Stimulated activated CD8-positive, alpha-beta memory T cell treated with anti-CD3 and anti-CD28 coated beads, Interleukin-15, amount 100 ng/mL, for 4 hours (primary cell): ENCODE data around the gene TPM2.

Experiments
- DNase-seq, 2 donors: peaks; one replicate each; pipeline ENCODE4 v3.0.0-alpha.2; 2020; ENCODE audit warnings: low read depth in 2 of 2

The TPM2 gene

DNA sequence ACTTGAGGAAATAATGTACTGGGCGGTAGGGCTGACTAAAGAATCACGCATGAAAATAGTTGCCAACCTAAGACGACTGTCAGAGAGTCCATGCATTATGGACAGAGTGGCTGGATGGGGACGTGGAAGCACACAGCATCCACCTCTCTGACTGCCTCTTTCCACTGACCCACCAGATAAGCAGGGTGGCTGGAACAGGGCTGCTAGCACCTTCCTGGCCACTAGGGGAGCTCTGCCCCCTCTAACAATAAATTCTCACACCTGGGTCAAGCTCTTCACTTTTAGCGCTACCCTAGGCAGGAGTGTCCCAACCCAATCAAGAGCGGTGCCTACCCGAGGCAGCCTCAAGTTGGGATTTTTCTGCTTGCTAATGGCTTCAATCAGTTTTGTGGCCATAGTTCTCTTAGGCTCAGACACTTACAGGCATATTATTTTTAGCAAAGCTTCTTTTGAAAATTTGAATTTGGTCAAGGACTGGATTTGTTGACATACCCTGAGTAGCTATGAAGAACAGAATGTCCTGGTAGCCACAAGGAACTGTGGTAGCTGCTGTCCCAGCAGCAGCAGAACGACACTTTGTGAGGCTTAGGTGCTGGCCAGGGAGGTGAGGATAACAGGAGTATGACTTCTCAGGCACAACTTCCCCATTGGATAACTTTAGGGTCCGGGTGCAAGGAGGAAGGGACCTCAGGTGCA lies 6.9 kb upstream of the TPM2 start:
- DNase-seq: peak in 1 of 2 donors; percentile 33

DNA sequence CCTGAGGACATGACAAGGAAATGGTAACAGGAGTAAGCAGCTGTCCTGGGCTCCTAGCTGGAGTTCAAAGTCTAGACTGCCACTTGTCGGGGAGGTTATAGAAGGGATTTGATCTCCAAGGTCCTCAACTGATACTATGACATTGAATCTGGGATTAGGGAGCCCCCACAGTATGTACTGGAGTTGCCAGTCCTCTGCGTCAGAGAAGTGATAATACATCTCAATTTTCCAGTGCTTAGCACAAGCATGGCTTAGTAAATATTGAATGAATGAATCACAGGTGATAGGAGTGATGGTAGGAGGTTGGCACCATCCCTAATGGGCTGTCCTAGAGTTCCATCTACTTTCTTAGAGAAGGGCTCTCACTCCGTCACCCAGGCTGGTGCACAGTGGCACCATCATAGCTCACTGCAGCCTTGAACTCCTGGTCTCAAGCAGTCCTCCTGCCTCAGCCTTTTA lies 6.2 kb upstream of the TPM2 start:
- DNase-seq: no peak

DNA sequence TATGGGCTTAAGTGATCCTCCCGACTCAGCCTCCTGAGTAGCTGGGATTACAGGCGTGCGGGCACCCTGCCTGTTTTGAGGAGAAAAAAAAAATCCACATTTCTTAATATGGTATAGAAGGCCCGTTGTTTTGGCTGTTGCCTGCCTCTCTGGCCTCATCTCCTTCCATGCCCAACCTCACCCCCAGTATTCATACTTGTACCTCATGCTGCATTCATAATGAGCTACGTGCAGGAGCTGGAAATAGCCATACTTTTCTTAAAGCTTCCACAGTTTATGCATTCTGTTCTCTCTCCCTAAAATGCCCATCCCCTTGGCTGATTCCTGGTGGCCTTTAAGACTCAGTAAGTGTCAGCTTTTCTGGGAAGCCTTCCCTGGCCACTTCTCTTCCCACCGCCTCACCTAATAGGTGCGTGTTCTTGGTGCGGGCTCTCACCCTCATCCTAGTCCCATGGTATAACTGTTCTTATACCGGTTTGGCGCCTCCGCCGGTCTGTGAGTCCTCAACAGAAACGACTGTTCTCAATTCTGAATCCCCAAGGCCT lies 2.1 kb upstream of the TPM2 start:
- no peak for DNase-seq

DNA sequence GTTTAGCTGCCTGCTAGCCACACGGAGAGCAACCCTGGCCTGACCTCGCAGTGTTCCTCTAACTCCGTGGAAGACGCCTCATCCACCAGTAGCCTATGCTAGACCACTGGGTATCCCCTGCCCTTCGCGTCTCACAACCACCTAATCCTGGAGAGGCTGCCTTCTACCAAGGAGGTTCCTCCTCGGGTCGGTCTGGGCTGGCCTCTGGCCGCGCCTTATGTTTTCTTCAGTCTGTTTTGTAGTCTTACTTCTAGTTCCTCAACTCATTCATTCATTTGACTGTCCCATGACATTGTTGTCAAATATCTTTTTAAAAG lies 1.6 kb upstream of the TPM2 start:
- no peak for DNase-seq

- no peak for DNase-seq
Observed at GRCh38 chr9:35690614-35691333, 1.0 kb upstream of the TPM2 start.

GRCh38 chr9:35690294-35690613 lies 529 bp upstream of the TPM2 start:
- no peak for DNase-seq

DNA sequence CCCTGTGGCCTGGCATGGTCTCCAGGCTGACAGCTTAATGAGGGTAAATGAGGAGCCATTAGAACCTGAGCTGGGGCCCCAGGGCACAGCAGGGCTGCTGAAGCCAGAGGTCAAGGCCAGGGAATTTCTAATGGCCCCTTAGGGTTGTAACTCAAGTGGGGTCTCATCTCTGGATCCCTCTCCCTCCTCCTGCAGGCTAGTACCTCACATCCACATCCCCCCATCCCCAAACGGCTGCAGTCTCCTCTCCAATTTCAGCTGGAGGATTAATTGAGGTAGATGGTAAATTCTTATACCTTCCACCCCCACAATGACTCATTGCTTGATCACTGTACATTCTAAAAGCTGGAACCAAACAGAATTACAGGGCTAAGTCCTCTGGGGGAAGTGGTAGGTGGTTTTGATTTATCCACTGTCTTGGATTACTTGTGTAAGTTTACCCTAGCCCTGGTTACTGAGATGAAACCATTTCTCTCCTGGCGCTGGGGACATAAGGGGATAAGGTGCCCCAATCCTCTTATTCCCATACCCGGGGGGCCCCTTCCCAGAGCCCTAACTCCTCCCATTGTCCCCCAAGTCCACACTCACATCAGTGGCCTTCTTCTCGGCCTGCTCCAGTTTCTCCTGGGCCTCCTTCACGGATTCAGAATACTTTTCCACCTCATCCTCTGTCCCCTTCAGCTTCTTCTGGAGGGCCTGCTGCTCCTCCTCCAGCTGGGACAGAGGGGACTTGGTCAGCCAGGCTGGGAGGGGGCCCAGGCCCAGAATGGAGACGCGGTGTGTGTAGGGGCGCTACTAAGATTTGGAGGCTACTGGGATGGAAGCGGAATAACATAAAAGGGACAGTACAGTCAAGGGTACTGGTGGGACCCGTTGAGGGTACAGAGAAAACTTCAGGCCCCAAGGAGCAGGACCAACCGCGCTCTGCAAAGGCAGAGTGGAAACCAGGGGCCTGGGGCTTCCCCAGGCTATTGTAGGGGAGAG lies 875 bp downstream of the TPM2 start:
- DNase-seq: no peak

DNA sequence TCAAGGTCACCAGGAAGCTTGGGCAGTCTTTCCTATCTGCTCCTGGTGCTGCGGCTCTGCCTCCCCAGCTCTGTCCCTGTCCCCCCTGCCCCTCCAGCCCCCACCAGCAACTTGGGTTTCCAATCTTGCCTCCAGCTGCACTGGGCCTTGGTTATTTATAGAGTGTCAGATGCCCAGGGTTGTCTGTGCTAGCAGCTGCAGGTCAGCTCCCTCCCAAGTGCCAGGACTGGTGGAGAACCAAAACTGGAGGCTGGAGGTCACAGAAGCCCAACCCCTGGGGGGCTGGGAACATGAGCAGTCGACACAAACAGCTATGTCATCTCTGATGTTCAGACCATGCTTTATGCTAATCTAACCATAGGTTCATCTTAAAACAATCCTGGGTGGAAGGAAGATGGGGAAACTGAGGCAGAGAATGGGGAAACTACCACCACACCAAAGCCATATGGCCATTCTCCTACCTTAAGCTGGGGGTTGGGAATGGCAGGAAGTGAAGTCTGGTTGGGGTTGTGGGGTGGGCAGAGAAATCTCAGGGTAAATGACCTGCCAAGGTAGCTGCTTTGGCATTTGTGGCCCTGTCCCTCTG lies 1.7 kb downstream of the TPM2 start:
- DNase-seq: no peak

DNA sequence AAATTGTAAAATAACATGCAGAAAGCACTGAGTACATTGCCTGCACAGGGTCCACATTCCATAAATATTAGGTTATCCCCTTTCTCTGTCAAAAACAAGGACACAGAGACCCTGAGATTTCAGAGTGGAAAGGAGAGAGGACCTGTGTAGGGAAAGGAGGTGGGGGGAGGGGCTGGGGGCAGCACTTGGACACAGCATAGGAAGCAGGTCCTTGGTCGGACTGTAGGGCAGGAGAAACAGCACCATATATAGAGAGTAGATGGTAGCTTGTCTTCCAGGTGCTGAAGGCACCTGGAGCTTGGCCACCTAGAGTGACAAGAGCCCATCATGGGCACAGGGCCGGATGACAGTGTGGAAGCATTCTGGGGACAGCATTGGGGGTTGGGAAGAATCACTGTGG lies 2.4 kb downstream of the TPM2 start:
- DNase-seq: no peak

DNA sequence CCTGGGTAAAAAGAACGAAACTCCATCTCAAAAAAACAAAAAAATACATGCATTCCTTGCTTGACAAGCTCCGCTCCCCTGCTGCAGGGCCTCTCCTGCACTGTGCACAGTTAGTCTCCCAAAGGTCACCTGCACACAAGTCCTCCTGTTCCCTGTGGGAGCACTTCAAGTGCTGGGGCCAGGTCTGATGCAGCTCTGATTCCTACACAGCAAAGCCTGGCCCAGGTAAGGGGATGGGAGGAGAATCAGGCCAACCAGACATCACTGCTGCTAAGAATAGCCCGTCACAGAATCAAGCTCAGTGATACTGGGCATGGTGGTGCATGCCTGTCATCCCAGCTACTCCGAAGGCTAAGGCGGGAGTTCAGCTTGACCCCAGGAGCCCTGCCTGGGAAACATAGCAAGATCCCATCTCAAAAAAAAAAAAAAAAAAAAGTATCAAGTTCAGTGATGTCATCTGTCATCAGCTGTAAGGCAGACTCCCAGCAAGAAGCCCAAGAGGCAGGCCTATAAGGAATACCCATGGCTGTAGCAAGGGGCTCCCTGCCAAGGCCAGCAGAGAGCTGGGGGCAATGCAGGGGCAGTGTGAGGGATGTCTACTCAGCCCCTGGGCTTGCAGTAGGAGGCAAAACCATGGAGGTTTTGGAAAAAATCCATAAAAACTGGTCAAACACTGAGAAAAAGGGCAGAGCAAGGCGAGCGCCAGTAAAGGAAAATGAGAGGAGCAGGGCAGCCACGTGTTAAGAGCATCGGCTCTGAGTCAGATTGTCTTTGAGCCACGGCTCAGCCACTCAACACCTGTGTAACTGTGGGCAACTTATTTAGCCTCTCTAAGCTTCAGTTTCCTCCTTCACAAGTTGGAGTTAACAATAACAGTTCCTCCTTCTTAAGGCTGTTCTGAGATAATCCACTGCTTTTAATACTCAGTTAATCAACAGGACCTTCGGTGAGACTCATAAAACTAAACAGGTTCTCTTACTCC lies 3.2 kb downstream of the TPM2 start:
- DNase-seq: no peak

DNA sequence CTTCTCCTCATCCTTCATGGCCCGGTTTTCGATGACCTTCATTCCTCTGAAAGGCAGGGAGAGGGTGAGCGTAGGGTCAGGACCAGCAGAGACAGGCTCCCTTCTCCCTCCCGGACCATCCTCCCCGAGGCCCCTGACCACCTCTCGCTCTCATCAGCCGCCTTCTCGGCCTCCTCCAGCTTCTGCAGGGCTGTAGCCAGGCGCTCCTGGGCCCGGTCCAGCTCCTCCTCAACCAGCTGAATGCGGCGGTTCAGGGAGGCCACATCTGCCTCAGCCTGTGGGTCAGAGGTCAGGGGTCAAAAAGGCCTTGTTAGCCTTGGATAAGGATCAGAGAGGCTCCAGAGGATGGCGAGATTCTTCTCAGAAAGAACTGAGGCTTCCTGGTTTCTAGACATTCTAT lies 4.2 kb downstream of the TPM2 start:
- DNase-seq: no peak

DNA sequence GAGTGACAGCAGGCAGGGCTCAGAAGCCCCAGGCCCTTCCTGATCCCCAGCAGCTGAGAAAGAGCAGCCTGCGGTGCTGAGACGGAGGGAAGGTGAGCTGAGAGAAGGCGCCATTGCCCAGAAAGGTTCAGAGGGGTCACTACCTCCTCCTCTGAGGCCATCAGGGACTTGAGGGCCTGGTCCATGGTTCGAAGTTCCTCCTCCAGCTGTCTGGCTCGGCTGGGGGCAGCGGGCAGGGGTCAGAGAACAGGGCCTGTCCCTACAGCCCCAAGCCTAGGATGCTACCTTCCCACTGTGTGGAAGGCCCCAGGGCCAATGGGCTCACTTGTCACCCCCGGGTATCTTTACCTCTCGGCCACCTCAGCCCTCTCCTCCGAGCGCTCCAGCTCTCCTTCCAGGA lies 4.8 kb downstream of the TPM2 start:
- no peak for DNase-seq

DNA sequence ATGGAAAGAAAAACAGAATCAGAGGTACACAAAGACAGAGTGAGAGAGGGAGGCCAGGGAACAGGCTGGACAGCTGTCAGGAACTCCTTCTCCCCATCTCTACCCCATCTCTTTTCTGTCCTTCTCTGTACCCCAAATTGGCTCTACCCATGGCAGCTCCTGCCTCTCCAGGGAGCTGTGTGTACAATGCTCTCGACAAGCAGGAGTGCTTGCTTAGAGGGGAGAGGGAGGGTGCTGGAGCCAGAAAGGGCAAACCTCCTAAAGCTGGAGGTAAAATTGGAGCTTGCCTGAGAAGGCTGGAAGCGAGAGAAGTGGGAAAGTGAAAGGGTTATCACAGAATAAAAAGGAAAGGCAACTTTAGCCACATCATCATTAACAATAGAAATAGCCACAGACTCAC lies 6.4 kb downstream of the TPM2 start:
- no peak for DNase-seq

DNA sequence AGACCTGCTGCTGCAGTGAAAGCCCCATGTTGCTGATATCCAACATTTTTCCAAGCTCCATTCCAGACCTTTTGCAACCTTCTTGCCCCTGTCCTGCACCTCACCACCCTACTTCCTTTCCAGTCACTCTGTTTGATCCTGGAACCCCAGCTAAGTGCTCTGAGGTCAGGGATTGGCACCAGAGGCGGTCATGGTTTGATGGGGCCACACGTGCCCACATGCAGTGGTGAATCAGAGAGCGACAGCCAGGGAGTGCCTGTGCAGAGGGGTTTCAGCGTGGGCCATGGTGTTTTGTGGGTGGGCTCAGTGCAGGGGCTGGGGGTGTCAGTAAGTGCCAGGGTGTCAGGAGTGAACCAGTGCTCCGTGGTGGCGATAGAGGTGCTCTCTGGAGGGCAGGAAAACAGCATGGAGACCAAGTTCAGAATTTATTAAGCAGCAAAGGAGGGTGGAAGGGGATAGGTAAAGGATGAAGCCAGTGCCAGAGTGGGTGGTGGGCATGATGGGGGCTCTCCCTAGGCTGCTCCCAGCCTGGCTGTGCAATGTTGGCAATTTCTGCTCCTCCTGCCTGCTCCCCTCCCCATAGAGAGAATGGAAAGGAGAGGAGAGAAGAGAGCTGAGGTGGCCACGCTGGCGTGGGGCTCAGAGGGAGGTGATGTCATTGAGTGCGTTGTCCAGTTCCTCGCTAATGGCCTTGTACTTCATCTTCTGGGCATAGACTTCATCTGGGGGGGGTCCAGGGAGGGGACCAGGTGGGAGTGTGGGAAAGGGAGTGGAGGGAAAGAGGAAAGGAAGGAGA lies 7.0 kb downstream of the TPM2 start:
- no peak for DNase-seq

DNA sequence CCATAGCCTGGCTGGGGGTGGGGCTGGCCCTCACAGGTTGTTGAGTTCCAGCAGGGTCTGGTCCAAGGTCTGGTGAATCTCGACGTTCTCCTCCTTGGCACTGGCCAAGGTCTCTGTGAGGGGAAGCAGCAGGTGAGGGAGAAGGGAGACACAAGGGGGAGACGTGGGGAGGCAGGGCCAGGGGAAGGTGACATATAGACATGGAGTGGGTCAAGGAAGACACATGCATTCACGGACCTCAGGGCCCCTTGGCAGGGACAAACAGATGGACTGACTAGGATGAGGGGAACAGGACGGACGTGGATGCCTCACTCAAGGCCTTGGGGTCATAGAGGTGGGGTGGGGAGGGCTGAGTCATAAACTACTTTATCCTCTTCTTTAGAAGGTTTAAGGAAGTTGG lies 7.7 kb downstream of the TPM2 start:
- DNase-seq: no peak

GRCh38 chr9:35681341-35682002 lies 8.3 kb downstream of the TPM2 start:
- DNase-seq: no peak

DNA sequence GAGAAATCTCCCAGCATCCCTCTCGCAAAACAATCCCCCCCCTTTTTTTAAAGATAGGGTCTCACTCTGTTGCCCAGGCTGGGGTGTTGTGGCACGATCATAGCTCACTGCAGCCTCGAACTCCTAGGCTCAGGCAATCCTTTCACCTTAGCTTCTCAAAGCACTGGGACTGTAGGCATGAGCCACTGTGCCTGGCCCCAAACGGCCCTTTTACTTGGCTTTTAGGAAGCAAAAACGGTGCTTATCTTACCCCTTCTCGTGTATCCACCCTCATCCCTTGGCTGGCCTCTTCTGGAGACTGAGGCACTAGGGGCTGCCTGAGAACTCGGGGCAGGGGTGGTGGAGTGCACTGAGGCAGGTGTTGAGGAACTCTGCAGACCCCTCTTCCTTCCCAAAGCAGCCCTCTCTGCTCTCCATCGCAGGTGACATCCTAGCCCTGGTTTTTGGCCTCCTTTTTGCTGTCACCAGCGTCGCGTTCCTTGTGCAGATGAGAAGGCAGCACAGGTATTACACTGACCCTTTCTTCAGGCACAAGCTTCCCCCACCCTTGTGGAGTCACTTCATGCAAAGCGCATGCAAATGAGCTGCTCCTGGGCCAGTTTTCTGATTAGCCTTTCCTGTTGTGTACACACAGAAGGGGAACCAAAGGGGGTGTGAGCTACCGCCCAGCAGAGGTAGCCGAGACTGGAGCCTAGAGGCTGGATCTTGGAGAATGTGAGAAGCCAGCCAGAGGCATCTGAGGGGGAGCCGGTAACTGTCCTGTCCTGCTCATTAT lies 9.2 kb downstream of the TPM2 start:
- DNase-seq: no peak

- no peak for DNase-seq
Observed at GRCh38 chr9:35679766-35680330, 9.9 kb downstream of the TPM2 start.
